Brain microvascular endothelial cell (primary cell): Measurements from ENCODE around the gene SPECC1L.

Experiments used
- DNase-seq: peaks from one replicate; pipeline ENCODE4 v3.0.0-alpha.2; 2020
- H3K27ac ChIP-seq: fragments of 250-450 bp; sonication (Bioruptor Pico); 2 replicates; pipeline ENCODE4 v1.5.1; 2020; ENCODE audit warnings: mild to moderate bottlenecking, moderate library complexity
- H3K27me3 ChIP-seq: fragments of 250-450 bp; sonication (Bioruptor Pico); replicated peaks from 2 replicates; pipeline ENCODE4 v1.5.1; 2020; ENCODE audit warnings: mild to moderate bottlenecking
- H3K36me3 ChIP-seq: fragments of 250-450 bp; sonication (Bioruptor Pico); replicated peaks from 2 replicates; pipeline ENCODE4 v1.5.1; 2020; ENCODE audit warnings: mild to moderate bottlenecking
- H3K4me3 ChIP-seq: 2 replicates; pipeline ENCODE4 v1.5.1; 2011; ENCODE audit warnings: low read depth, mild to moderate bottlenecking, control low read depth, low read length, moderate library complexity
- in situ Hi-C: cut with HindIII; loops from 2 replicates; pipeline ENCODE4 v1.10.0; 2017; ENCODE audit warnings: low sequenced_read_pairs, low pct_ligation_motif_present
- TF ChIP-seq, protein P1 (sequence below): IDR thresholded peaks from 2 replicates; pipeline ENCODE4 v1.5.1; 2011; ENCODE audit warnings: low read depth, mild to moderate bottlenecking, moderate library complexity, low read length, control low read depth, inconsistent platforms; ENCODE audit errors: missing control alignments

The SPECC1L gene

DNA sequence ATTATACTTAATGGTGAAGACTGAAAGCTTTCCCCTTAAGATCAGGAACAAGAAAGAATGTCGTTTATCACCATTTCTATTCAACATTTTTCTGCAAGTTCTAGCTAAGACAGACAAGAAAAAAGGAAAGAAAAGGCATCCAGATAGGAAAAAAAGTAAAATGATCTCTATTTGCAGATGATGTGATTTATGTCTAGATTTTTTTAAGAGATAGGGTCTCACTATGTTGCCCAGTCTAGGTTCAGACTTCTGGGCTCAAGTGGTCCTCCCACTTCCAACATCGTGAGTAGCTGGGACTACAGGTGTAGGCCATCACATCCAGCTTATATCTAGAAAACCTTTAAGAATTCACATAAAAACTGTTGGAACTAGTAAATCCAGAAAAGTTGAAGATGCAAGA, 105.4 kb downstream of the SPECC1L start:
- Histone ChIP-seq H3K36me3 (peaks cover 33% of the 10 kb centered on the region), H3K4me3 (no peak overlapping the region), H3K27me3 (no peaks in the 10 kb centered on the region), H3K27ac (no peak overlapping the region)
- no peak for DNase-seq
- TF ChIP-seq, protein P1, sequence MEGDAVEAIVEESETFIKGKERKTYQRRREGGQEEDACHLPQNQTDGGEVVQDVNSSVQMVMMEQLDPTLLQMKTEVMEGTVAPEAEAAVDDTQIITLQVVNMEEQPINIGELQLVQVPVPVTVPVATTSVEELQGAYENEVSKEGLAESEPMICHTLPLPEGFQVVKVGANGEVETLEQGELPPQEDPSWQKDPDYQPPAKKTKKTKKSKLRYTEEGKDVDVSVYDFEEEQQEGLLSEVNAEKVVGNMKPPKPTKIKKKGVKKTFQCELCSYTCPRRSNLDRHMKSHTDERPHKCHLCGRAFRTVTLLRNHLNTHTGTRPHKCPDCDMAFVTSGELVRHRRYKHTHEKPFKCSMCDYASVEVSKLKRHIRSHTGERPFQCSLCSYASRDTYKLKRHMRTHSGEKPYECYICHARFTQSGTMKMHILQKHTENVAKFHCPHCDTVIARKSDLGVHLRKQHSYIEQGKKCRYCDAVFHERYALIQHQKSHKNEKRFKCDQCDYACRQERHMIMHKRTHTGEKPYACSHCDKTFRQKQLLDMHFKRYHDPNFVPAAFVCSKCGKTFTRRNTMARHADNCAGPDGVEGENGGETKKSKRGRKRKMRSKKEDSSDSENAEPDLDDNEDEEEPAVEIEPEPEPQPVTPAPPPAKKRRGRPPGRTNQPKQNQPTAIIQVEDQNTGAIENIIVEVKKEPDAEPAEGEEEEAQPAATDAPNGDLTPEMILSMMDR = no peak
- in situ Hi-C loops = no loop called here

DNA sequence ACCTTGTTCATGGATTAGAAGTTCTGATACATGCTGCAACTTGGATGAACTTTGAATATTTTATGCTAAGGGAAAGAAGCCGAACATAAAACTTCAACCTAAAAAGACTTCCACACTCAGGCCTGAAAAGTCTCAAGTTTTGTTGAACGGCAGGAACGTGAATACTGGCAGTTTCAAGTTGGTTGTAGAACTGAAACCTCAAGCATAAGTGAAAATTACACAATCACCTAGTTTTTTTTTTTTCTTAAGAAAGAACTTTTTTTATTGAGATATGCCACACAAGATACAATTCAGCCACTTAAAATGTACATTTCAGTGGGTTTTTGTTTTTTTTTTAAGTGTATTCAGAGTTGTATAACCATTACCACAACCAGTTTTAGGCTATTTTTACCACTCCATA, 106.0 kb downstream of the SPECC1L start:
- Histone ChIP-seq H3K36me3 (peaks cover 32% of the 10 kb centered on the region), H3K27me3 (no peaks in the 10 kb centered on the region), H3K4me3 (no peak overlapping the region), H3K27ac (no peak overlapping the region)
- in situ Hi-C loops = no loop called here
- TF ChIP-seq, protein P1 = no peak
- no peak for DNase-seq

DNA sequence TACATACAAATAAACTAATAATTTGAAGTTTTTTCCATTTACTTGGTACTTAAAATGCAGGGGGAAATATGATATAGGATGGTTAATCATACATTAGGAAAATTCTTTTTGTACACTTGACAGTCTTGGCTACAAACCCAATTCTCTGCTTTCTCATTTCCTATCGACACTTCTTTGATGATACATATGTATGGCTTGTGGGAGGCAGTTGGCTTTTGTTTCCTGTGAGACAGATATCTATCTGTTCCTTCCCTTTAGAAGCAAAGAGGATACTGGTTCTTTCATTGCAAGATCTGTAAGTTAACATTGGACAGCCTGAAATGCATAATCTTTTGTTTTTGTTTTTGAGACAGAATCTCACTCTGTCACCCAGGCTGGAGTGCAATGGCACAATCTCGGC, 108.9 kb downstream of the SPECC1L start:
- no peak for DNase-seq
- TF ChIP-seq, protein P1 = no peak
- in situ Hi-C loops = no loop called here
- H3K27ac ChIP-seq = no peak overlapping the region
- peaks cover 15% of the 10 kb centered on the region for H3K36me3 ChIP-seq
- no peak overlapping the region for H3K4me3 ChIP-seq
- H3K27me3 ChIP-seq = no peaks in the 10 kb centered on the region

DNA sequence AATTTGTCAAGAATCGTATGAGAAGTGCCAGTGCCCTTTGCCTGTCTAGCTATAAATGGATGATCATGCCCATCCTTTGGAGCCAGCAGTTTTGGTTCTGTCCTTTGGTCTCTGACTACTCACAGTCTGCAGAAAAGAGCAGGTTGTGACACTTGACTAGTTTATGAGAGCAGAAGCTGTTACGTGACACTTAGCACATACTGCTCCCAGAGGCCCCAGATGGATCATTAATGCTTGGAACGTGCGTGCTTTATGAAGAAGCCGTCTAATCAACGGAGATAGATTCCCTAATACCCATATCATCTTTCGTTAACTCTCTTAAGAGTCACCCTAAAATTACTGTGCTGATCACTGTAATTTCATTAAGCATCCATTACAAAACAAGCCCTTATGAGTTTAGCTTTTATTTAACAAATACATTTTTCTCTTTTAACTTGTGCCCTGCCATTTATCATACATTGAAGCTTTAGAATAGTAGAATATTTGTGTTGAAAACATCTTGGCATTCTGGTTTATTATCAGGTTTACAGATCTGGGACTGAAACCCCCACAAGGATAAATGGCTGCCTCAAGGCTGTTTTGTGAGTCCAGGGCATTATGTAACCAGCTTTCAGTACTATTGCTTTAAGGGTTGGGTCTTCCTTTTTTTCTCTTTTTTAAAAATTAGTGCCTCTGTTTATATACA, 109.7 kb downstream of the SPECC1L start:
- in situ Hi-C loops = no loop called here
- no peak overlapping the region for H3K27ac ChIP-seq
- no peak for DNase-seq

DNA sequence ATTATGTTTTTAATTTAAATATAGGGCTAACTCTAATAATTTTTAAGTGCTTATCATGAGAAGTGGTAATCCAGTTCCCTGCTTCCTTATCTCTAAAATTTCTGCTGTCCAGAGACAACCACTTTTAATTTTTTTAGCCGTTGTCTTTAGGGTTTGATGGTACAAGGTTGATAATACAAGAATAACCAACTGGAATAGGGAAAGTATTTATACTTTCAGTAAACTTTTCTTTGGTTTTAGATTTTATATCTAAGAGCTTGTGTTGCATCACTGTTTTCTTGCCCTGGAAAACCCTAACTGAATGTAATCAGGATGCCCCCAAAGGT, 110.2 kb downstream of the SPECC1L start:
- TF ChIP-seq, protein P1 = no peak
- in situ Hi-C loops = no loop called here
- no peak for DNase-seq
- Histone ChIP-seq H3K4me3 (no peak overlapping the region), H3K36me3 (peaks cover 14% of the 10 kb centered on the region), H3K27me3 (no peaks in the 10 kb centered on the region), H3K27ac (no peak overlapping the region)

More for the DNA sequence above, 109.7 kb downstream of the SPECC1L start:
- TF ChIP-seq, protein P1 = no peak
- H3K27me3 ChIP-seq = no peaks in the 10 kb centered on the region
- H3K4me3 ChIP-seq = no peak overlapping the region
- peaks cover 17% of the 10 kb centered on the region for H3K36me3 ChIP-seq

DNA sequence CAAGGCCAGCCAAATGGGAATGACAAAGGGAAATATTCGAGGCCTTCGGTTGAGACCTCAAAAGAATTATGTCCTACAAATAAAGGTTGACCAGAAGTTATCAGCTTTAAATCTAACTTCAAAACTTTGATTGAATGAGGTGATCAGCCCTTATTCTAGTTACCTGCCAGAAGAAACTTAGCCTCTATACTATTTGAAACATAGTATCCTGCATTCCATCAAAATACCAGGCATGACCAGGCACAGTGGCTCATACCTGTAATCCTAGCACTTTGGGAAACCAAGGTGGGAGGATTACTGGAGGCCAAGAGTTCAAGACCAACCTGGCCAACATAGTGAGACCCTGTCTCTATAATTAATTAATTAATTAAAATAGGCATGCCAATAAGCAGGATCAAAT, 112.4 kb downstream of the SPECC1L start:
- DNase-seq = no peak
- Histone ChIP-seq H3K4me3 (no peak overlapping the region), H3K36me3 (peaks cover 8% of the 10 kb centered on the region), H3K27ac (no peak overlapping the region), H3K27me3 (no peaks in the 10 kb centered on the region)
- in situ Hi-C loops = no loop called here
- TF ChIP-seq, protein P1 = no peak
